H9 (cell line): ENCODE data around the gene RPLP1. TPM values are rescaled to one million over a fixed set of nuclear protein-coding genes. Genes with fewer than 3 reads are reported as not detected.

Experiments
- DNase-seq: peaks from one replicate; pipeline ENCODE4 v3.0.0-alpha.2; 2017
- H2AFZ ChIP-seq: one replicate; pipeline ENCODE4 v1.6.1; 2013; ENCODE audit warnings: mild to moderate bottlenecking, low read length, control low read depth, moderate library complexity
- H2AK5ac ChIP-seq: 2 replicates; pipeline ENCODE4 v1.6.1; 2013; ENCODE audit warnings: low read length, control low read depth, mixed read lengths; ENCODE audit not compliant: insufficient read length
- H2BK120ac ChIP-seq: one replicate; pipeline ENCODE4 v1.6.1; 2013; ENCODE audit warnings: low read depth, mild to moderate bottlenecking, low read length, control low read depth, inconsistent platforms; ENCODE audit not compliant: poor library complexity, severe bottlenecking
- H2BK12ac ChIP-seq: 2 replicates; pipeline ENCODE4 v1.6.1; 2013; ENCODE audit warnings: low read length, control low read depth, mixed read lengths, low read depth; ENCODE audit not compliant: insufficient read length
- H2BK15ac ChIP-seq: 2 replicates; pipeline ENCODE4 v1.6.1; 2013; ENCODE audit warnings: low read depth, low read length, control low read depth
- H2BK20ac ChIP-seq: one replicate; pipeline ENCODE4 v1.6.1; 2013; ENCODE audit warnings: low read depth, mild to moderate bottlenecking, low read length, control low read depth, inconsistent platforms; ENCODE audit not compliant: poor library complexity, severe bottlenecking
- H2BK5ac ChIP-seq: 2 replicates; pipeline ENCODE4 v1.6.1; 2013; ENCODE audit warnings: low read length, control low read depth, mixed read lengths; ENCODE audit not compliant: insufficient read length
- H3K14ac ChIP-seq: 2 replicates; pipeline ENCODE4 v1.6.1; 2013; ENCODE audit warnings: low read length, control low read depth; ENCODE audit not compliant: insufficient read depth
- H3K18ac ChIP-seq: 2 replicates; pipeline ENCODE4 v1.6.1; 2013; ENCODE audit warnings: low read depth, mild to moderate bottlenecking, mixed read lengths, low read length, control low read depth; ENCODE audit not compliant: insufficient read length
- H3K23ac ChIP-seq: 2 replicates; pipeline ENCODE4 v1.6.1; 2013; ENCODE audit warnings: low read length, control low read depth, mixed read lengths, low read depth; ENCODE audit not compliant: insufficient read length
- H3K23me2 ChIP-seq: 2 replicates; pipeline ENCODE4 v1.6.1; 2013; ENCODE audit warnings: low read depth, mild to moderate bottlenecking, mixed read lengths, low read length, control low read depth; ENCODE audit not compliant: insufficient read length, poor library complexity, severe bottlenecking
- H3K27ac ChIP-seq: 2 replicates; pipeline ENCODE4 v1.5.1; 2013; ENCODE audit warnings: low read length, control low read depth, mixed read lengths, low read depth; ENCODE audit not compliant: insufficient read length
- H3K27me3 ChIP-seq: 2 replicates; pipeline ENCODE4 v1.6.1; 2013; ENCODE audit warnings: low read length, control low read depth, inconsistent platforms; ENCODE audit not compliant: insufficient read depth
- H3K4ac ChIP-seq: 2 replicates; pipeline ENCODE4 v1.6.1; 2013; ENCODE audit warnings: low read depth, mild to moderate bottlenecking, control low read depth, inconsistent platforms, low read length, moderate library complexity
- H3K4me1 ChIP-seq: 2 replicates; pipeline ENCODE4 v1.6.1; 2013; ENCODE audit warnings: low read length, control low read depth, inconsistent platforms; ENCODE audit not compliant: insufficient read depth
- H3K4me2 ChIP-seq: 2 replicates; pipeline ENCODE4 v1.6.1; 2013; ENCODE audit warnings: low read length, control low read depth, mixed read lengths; ENCODE audit not compliant: insufficient read length, insufficient read depth
- H3K56ac ChIP-seq: 2 replicates; pipeline ENCODE4 v1.6.1; 2013; ENCODE audit warnings: low read depth, mild to moderate bottlenecking, mixed read lengths, low read length, control low read depth; ENCODE audit not compliant: insufficient read length
- H3K79me1 ChIP-seq: 2 replicates; pipeline ENCODE4 v1.6.1; 2013; ENCODE audit warnings: low read depth, mild to moderate bottlenecking, moderate library complexity, low read length, control low read depth, inconsistent platforms; ENCODE audit not compliant: insufficient read depth, poor library complexity, severe bottlenecking
- H3K79me2 ChIP-seq: 2 replicates; pipeline ENCODE4 v1.6.1; 2013; ENCODE audit warnings: low read length, control low read depth, inconsistent platforms; ENCODE audit not compliant: insufficient read depth
- H3K9ac ChIP-seq: 2 replicates; pipeline ENCODE4 v1.6.1; 2013; ENCODE audit warnings: low read length, control low read depth, mixed read lengths; ENCODE audit not compliant: insufficient read length; ENCODE audit errors: extremely low read depth
- H3K9me3 ChIP-seq: one replicate; pipeline ENCODE4 v1.6.1; 2013; ENCODE audit warnings: low read depth, low read length, inconsistent platforms; ENCODE audit not compliant: control insufficient read depth
- H3T11ph ChIP-seq: one replicate; pipeline ENCODE4 v1.6.1; 2013; ENCODE audit warnings: mild to moderate bottlenecking, low read length, control low read depth, inconsistent platforms
- H4K20me1 ChIP-seq: one replicate; pipeline ENCODE4 v1.6.1; 2013; ENCODE audit not compliant: control insufficient read depth, insufficient read length, insufficient read depth
- H4K5ac ChIP-seq: 2 replicates; pipeline ENCODE4 v1.6.1; 2013; ENCODE audit warnings: low read depth, mild to moderate bottlenecking, mixed read lengths, low read length, control low read depth; ENCODE audit not compliant: insufficient read length
- H4K8ac ChIP-seq: replicated peaks from 2 replicates; pipeline ENCODE4 v1.6.1; 2013; ENCODE audit warnings: low read length, control low read depth, mixed read lengths, low read depth; ENCODE audit not compliant: insufficient read length
- H4K91ac ChIP-seq: 2 replicates; pipeline ENCODE4 v1.6.1; 2013; ENCODE audit warnings: low read depth, mild to moderate bottlenecking, moderate library complexity, mixed read lengths, low read length, control low read depth; ENCODE audit not compliant: insufficient read length
- H3K27ac Mint-ChIP-seq, 3 experiments: 2 replicates in 2 of 3; 3 replicates in 1 of 3; pipeline ENCODE4 v1.8.0; 2020 to 2021; ENCODE audit warnings: mixed read lengths in 3 of 3, mild to moderate bottlenecking in 1 of 3, moderate library complexity in 1 of 3
- H3K27me3 Mint-ChIP-seq: 2 replicates; pipeline ENCODE4 v1.8.0; 2021; ENCODE audit warnings: low read depth, mild to moderate bottlenecking, moderate library complexity, mixed read lengths
- H3K36me3 Mint-ChIP-seq, 3 experiments: 2 replicates in 2 of 3; 3 replicates in 1 of 3; pipeline ENCODE4 v1.8.0; 2020 to 2021; ENCODE audit warnings: low read depth in 3 of 3, mixed read lengths in 3 of 3; ENCODE audit not compliant: insufficient read depth in 1 of 3
- H3K4me1 Mint-ChIP-seq, 2 experiments: 2 replicates each; pipeline ENCODE4 v1.8.0; 2020; ENCODE audit warnings: mixed read lengths in 2 of 2
- H3K4me3 Mint-ChIP-seq, 2 experiments: 2 replicates in 1 of 2; 3 replicates in 1 of 2; pipeline ENCODE4 v1.8.0; 2020 to 2021; ENCODE audit warnings: mild to moderate bottlenecking in 2 of 2, mixed read lengths in 2 of 2, moderate library complexity in 1 of 2
- H3K9me3 Mint-ChIP-seq, 2 experiments: 2 replicates in 1 of 2; 3 replicates in 1 of 2; pipeline ENCODE4 v1.8.0; 2020; ENCODE audit warnings: mild to moderate bottlenecking in 2 of 2, mixed read lengths in 2 of 2, moderate library complexity in 1 of 2
- total RNA-seq: library from RNA; stranded (reverse); gene quantifications from 2 replicates; pipeline ENCODE4 v1.2.1, GENCODE V29; 2021
- TF ChIP-seq, protein P1 (sequence below): fragments of 200-600 bp; sonication (generic); conservative IDR thresholded peaks from 3 replicates; pipeline ENCODE4 v1.8.0; 2021; ENCODE audit warnings: antibody characterized with exemption, mild to moderate bottlenecking

The RPLP1 gene
- total RNA-seq, 1 experiment from 2014 or later: 1,715 TPM

DNA sequence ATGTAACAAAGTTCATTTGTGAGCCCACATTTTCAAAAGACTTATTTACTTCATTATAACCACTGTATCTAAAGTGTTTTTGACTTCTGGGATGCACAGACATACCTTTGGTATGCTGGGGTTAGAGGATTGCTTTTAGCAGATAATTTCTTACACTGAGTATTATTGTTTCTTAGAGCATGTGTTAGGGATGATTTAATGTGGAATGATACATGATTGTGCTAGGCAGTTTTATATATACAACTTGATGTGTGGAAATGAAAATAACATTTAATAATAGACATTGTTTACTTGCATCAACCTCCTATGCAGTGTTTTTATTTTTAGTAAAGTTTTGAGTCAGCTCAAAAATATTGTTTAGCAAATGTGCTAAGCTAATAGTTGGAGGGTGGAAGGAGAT lies 35.0 kb upstream of the RPLP1 start:
- no peak overlapping the region for H4K5ac ChIP-seq
- no peaks in the 10 kb centered on the region for H4K20me1 ChIP-seq
- no peak overlapping the region for H2BK15ac ChIP-seq
- no peak overlapping the region for H2BK20ac ChIP-seq
- H3K4ac ChIP-seq: no peak overlapping the region
- H4K91ac ChIP-seq: no peak overlapping the region
- no peak overlapping the region for H3K9ac ChIP-seq
- no peak overlapping the region for H2BK5ac ChIP-seq
- H3K27me3 Mint-ChIP-seq: no peaks in the 10 kb centered on the region
- H3K79me2 ChIP-seq: peaks cover 10% of the 10 kb centered on the region; the same call in 1 of the 2 replicates
- no peaks in the 10 kb centered on the region for H3K4me1 ChIP-seq
- DNase-seq: no peak
- no peak overlapping the region for H3K56ac ChIP-seq
- no peaks in the 10 kb centered on the region; a peak in 1 of 5 replicates for H3K9me3 Mint-ChIP-seq
- peaks cover 25 to 54% (median 52%) of the 10 kb centered on the region in 3 experiments for H3K36me3 Mint-ChIP-seq
- no peak overlapping the region for H3K18ac ChIP-seq
- no peak overlapping the region for H3K4me2 ChIP-seq
- H2BK12ac ChIP-seq: no peak overlapping the region
- no peak overlapping the region for H4K8ac ChIP-seq
- H3K79me1 ChIP-seq: peaks cover 3% of the 10 kb centered on the region
- no peaks in the 10 kb centered on the region for H3K23me2 ChIP-seq
- H3K9me3 ChIP-seq: no peaks in the 10 kb centered on the region
- peaks cover 9 to 15% of the 10 kb centered on the region in 2 experiments for H3K4me1 Mint-ChIP-seq
- H3K27ac Mint-ChIP-seq: no peak overlapping the region
- no peak overlapping the region for H2BK120ac ChIP-seq
- H3T11ph ChIP-seq: no peak overlapping the region
- no peak overlapping the region for H3K4me3 Mint-ChIP-seq
- no peak overlapping the region for H2AFZ ChIP-seq
- no peak overlapping the region for H3K27ac ChIP-seq
- no peak overlapping the region for H3K14ac ChIP-seq
- no peaks in the 10 kb centered on the region for H3K27me3 ChIP-seq
- no peak overlapping the region for H3K23ac ChIP-seq
- TF ChIP-seq, protein P1, sequence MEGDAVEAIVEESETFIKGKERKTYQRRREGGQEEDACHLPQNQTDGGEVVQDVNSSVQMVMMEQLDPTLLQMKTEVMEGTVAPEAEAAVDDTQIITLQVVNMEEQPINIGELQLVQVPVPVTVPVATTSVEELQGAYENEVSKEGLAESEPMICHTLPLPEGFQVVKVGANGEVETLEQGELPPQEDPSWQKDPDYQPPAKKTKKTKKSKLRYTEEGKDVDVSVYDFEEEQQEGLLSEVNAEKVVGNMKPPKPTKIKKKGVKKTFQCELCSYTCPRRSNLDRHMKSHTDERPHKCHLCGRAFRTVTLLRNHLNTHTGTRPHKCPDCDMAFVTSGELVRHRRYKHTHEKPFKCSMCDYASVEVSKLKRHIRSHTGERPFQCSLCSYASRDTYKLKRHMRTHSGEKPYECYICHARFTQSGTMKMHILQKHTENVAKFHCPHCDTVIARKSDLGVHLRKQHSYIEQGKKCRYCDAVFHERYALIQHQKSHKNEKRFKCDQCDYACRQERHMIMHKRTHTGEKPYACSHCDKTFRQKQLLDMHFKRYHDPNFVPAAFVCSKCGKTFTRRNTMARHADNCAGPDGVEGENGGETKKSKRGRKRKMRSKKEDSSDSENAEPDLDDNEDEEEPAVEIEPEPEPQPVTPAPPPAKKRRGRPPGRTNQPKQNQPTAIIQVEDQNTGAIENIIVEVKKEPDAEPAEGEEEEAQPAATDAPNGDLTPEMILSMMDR: no peak
- no peak overlapping the region for H2AK5ac ChIP-seq
